Choroid plexus epithelial cell (primary cell): ENCODE measurements around the gene PITRM1.

Source experiments
- DNase-seq: peaks from one replicate; pipeline ENCODE4 v3.0.0-alpha.2; 2010; ENCODE audit warnings: low read depth
- H3K4me3 ChIP-seq: 2 replicates; pipeline ENCODE4 v1.5.1; 2011; ENCODE audit warnings: low read depth, mild to moderate bottlenecking, control low read depth, low read length, moderate library complexity
- TF ChIP-seq, protein P1 (sequence below): conservative IDR thresholded peaks from 2 replicates; pipeline ENCODE4 v1.5.1; 2011; ENCODE audit warnings: low read depth, mild to moderate bottlenecking, control low read depth, inconsistent platforms, low read length, moderate library complexity

Gene PITRM1

DNA sequence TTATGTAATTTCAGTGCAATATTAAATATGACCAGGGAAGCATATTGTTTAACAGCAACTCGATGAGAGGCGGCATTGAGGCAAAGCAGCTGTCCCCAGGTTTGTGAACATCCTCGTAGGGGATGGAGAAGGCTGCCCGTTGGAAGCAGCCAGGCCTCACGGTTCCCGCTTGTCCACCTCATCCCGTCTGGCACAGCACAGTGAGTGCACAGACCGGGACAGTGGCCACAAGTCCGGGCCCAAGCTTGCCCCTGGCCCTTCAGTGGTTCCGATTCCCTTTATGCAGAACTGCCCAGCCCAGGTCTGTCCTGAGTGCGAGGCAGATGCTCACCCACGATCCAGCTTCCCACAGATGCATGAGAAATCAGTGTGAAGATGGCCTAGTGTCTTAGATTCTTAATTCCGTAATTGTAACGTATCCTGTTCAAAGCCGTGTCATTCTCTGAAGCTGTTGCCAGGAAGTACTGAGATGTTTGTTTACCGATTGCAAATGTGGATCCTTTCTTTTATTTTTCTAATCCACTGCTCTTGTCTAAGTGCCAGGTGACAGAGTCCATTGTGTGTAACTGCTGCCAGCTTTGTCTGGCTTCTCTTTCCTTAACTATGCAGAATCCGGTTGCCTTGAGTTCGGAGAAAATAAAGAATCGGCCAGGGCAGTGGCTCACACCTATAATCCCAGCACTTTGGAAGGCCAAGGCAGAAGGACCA, 69.7 kb downstream of the PITRM1 start:
- peak; percentile 41 for DNase-seq
- no peak overlapping the region for H3K4me3 ChIP-seq
- TF ChIP-seq, protein P1, sequence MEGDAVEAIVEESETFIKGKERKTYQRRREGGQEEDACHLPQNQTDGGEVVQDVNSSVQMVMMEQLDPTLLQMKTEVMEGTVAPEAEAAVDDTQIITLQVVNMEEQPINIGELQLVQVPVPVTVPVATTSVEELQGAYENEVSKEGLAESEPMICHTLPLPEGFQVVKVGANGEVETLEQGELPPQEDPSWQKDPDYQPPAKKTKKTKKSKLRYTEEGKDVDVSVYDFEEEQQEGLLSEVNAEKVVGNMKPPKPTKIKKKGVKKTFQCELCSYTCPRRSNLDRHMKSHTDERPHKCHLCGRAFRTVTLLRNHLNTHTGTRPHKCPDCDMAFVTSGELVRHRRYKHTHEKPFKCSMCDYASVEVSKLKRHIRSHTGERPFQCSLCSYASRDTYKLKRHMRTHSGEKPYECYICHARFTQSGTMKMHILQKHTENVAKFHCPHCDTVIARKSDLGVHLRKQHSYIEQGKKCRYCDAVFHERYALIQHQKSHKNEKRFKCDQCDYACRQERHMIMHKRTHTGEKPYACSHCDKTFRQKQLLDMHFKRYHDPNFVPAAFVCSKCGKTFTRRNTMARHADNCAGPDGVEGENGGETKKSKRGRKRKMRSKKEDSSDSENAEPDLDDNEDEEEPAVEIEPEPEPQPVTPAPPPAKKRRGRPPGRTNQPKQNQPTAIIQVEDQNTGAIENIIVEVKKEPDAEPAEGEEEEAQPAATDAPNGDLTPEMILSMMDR: no peak

DNA sequence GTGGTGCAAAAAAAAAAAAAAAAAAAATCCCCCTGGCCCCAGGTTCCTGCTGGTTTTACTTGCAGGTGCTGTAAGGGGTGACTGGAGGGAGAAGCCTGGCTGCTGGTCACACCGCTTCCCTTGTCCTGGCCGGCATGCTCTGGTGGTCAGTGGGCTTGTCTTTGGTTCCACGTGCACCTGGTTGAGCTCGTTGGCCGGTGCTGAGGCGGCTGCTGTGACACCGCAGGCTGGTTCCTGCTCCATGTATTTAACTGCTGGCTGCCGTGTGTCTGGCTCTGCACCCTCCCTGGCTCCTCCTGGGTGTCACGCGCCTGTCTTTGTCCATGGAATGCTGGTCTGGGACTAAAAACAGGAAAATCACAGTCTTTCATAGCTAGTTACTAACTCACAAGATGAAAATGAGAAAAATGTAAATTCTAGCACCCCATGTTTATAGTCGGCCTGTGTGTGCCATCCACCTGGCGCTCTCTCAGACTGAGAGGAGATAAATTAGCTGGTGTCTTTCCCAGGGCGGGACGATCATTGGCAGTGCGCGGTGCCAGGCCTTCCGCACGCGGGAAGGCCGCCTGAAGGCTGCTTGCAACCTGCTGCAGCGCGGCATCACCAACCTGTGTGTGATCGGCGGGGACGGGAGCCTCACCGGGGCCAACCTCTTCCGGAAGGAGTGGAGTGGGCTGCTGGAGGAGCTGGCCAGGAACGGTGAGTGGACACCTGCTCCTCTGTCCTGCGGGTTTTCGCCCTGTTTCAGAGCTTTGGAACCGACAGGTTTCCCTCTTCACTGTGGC, 71.5 kb downstream of the PITRM1 start:
- TF ChIP-seq, protein P1: no peak
- no peak for DNase-seq
- H3K4me3 ChIP-seq: no peak overlapping the region

DNA sequence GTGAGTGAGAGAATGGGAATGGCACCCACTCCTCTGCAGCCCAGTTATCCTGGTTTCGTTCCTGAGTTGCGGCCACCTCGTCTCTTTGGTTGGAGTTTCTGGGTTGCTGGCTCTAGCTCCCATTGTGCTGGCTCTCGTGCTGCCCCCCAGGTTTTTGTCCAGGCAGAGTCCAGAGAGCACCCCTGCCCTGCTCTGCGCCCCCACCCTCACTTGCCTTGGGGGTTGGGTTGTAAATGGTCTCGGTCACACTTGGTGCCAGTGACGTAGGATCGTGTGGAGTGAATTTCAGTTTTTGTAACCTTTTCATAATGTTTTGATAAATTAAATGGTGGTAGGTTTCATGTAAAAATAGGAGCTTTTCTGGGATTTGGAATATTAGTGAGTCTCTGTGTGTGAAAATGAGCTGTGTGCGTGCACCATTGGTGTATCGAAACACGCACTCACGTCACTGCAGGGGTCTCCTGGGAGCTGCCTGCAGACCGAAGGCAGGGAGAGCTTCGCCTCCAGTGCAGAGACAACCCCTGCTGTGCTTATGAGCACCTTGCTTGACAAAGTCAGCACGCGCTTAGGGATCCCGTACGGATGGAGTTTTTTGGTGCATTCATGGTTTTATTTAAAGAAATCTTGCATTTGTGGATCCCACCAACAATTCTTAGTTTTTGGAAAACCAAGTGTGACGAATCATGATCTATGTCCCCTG, 72.3 kb downstream of the PITRM1 start:
- TF ChIP-seq, protein P1: no peak
- H3K4me3 ChIP-seq: no peak overlapping the region
- no peak for DNase-seq

DNA sequence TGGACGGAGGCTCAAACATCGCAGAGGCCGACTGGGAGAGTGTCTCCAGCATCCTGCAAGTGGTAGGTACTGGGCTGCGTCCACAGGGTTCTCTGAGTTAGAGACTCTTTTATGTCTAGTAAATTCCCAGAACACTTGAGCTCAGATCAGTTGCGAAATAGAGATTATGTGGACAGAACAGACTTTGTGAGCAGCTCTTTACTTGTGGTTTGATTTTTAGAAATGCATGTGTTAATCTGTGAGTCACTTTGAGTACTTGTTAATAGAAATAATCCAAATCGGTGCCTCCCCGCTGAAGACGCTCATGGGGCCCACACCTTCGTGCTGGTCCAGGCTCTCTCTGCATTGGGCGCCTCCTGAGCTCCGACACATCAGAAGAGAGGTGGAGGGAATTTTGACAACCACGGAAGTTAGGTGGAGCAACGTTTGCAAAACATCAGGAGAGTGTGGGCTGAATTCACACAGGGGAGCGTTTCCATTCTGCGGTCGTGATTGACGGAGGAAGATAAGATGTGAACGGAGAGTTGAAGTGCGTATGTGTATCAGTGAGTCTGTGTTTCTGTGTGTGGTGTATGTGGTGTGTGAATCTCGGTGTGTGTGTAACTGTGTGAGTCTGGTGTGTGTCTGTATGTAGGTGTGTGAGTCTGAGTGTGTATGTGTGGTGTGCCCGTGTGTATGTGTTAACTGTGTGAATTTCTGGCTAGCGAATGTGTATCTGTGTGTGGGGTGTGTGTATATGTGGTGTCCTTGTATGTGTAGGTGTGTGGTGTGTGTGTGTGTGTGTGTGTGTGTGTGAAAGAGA, 73.1 kb downstream of the PITRM1 start:
- H3K4me3 ChIP-seq: no peak overlapping the region
- DNase-seq: peak; percentile 90
- TF ChIP-seq, protein P1: no peak

DNA sequence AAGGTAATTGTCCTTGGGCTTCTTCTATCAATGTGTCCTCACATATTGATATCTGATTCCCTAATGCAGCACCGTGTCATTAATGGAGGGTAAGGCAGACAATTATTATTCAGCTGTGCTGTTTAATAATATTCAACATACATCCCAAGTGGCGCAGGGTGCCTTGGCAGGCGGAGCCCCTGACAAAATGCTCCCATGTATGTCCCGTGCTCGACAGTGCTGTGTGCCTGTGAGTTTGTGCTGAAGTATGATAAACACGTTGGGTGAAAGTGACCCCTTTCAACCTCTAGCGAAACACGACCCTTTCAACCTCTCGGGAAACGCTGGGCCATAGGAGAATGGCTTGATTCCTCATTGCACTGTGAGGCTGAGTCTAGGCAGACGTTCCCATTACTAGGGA, 73.9 kb downstream of the PITRM1 start:
- TF ChIP-seq, protein P1: no peak
- no peak overlapping the region for H3K4me3 ChIP-seq
- no peak for DNase-seq

DNA sequence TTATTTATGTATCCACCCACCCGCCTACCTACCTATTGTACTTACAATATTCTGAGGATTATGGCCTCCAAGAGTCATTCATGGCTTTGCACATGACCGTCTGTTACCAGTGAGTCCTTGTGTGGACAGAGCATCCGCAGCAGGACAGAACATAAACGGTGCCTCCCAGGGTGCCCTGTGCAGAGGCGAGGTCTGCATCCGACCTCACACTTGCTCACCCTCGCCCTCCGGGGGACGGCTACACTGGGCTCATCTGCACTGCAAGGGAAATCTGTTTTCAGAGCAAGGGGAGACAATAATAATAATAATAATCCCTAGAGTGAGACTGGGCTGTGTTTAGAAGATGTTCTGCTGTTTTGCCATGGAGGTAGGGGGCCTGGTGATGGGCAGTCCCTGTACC, 75.4 kb downstream of the PITRM1 start:
- TF ChIP-seq, protein P1: no peak
- DNase-seq: no peak
- H3K4me3 ChIP-seq: no peak overlapping the region
